RPMI8226 (cell line): Measurements from ENCODE around the gene CYTH1.

Experiments used
- DNase-seq: peaks from one replicate; pipeline ENCODE4 v3.0.0-alpha.2; 2015

The CYTH1 gene

GRCh38 chr17:78644931-78645351, 137.1 kb downstream of the CYTH1 start:
- no peak for DNase-seq

GRCh38 chr17:78644224-78644623, 137.8 kb downstream of the CYTH1 start:
- no peak for DNase-seq

- no peak for DNase-seq
Observed at GRCh38 chr17:78643326-78643725, 138.7 kb downstream of the CYTH1 start.

- DNase-seq, result no peak
Observed at GRCh38 chr17:78642707-78643106, 139.4 kb downstream of the CYTH1 start.

GRCh38 chr17:78641666-78642065, 140.4 kb downstream of the CYTH1 start:
- no peak for DNase-seq

- DNase-seq, result no peak
Observed at GRCh38 chr17:78641243-78641642, 140.8 kb downstream of the CYTH1 start.

- no peak for DNase-seq
Observed at GRCh38 chr17:78640700-78641099, 141.4 kb downstream of the CYTH1 start.

- DNase-seq, result no peak
Observed at GRCh38 chr17:78637643-78638420, 144.2 kb downstream of the CYTH1 start.

GRCh38 chr17:78637146-78637545, 144.9 kb downstream of the CYTH1 start:
- no peak for DNase-seq

GRCh38 chr17:78634154-78634553, 147.9 kb downstream of the CYTH1 start:
- no peak for DNase-seq

- no peak for DNase-seq
Observed at GRCh38 chr17:78629436-78629995, 152.6 kb downstream of the CYTH1 start.

GRCh38 chr17:78628547-78629435, 153.3 kb downstream of the CYTH1 start:
- DNase-seq, result no peak

- no peak for DNase-seq
Observed at GRCh38 chr17:78624324-78625151, 157.5 kb downstream of the CYTH1 start.
